ENCODE results near the gene S1PR4. TPM values are rescaled to one million over a fixed set of nuclear protein-coding genes. Genes with fewer than 3 reads are reported as not detected.
A peak's percentile ranks its signal among the peaks of the same experiment; 100 is the strongest.
"Not testable (repeated sequence)": the region's sequence is repeated elsewhere in the genome, so short reads cannot be mapped to it uniquely, and the experiment has no call there.

Gene S1PR4
- total and polyA plus RNA-seq, 2 experiments from 2014 or later: not detected

GRCh38 chr19:3220576-3220975 is 42.0 kb downstream of the S1PR4 start:
- H3K36me3 ChIP-seq: no peaks in the 10 kb centered on the region
- H3K9me3 ChIP-seq (ENCODE audit: low read depth): no peaks in the 10 kb centered on the region
- H3K27ac ChIP-seq: no peak overlapping the region
- H3K4me1 ChIP-seq (ENCODE audit: low read depth): no peaks in the 10 kb centered on the region
- no peak overlapping the region for H3K4me3 ChIP-seq
- DNase-seq (ENCODE audit: low read depth in 1 of 2, low spot score in 1 of 2): no peak
- H3K27me3 ChIP-seq: peaks cover 15% of the 10 kb centered on the region
- TF ChIP-seq CTCF (IDR thresholded peaks at IDR 0.05; ENCODE audit: low read depth, low read length): no peak

- DNase-seq (ENCODE audit: low read depth in 1 of 2, low spot score in 1 of 2); H3K27ac ChIP-seq; H3K4me1 ChIP-seq (ENCODE audit: low read depth); H3K4me3 ChIP-seq; H3K36me3 ChIP-seq; H3K9me3 ChIP-seq (ENCODE audit: low read depth): not testable (repeated sequence)
- H3K27me3 ChIP-seq: peaks cover 25% of the 10 kb centered on the region
Observed at GRCh38 chr19:3221576-3221975, 43.0 kb downstream of the S1PR4 start.

GRCh38 chr19:3222709-3223108 is 44.1 kb downstream of the S1PR4 start:
- TF ChIP-seq CTCF (IDR thresholded peaks at IDR 0.05; ENCODE audit: low read depth, low read length): no peak
- no peak overlapping the region for H3K4me3 ChIP-seq
- no peak overlapping the region for H3K27ac ChIP-seq
- H3K36me3 ChIP-seq: no peaks in the 10 kb centered on the region
- peaks cover 37% of the 10 kb centered on the region for H3K27me3 ChIP-seq
- no peaks in the 10 kb centered on the region for H3K9me3 ChIP-seq (ENCODE audit: low read depth)
- DNase-seq (ENCODE audit: low read depth in 1 of 2, low spot score in 1 of 2): no peak
- H3K4me1 ChIP-seq (ENCODE audit: low read depth): no peaks in the 10 kb centered on the region

- peaks cover 55% of the 10 kb centered on the region for H3K27me3 ChIP-seq
- H3K4me1 ChIP-seq (ENCODE audit: low read depth): no peaks in the 10 kb centered on the region
- no peaks in the 10 kb centered on the region for H3K36me3 ChIP-seq
- H3K9me3 ChIP-seq (ENCODE audit: low read depth): no peaks in the 10 kb centered on the region
- DNase-seq (ENCODE audit: low read depth in 1 of 2, low spot score in 1 of 2): peak; percentile 43 to 81
- peak within 1 kb of the TSS; percentile 21 for H3K4me3 ChIP-seq
- H3K27ac ChIP-seq: no peak within 1 kb of the TSS
- no peak for TF ChIP-seq CTCF (IDR thresholded peaks at IDR 0.05; ENCODE audit: low read depth, low read length)
Observed at GRCh38 chr19:3224346-3225168, 46.0 kb downstream of the S1PR4 start, which contains the start of gene CELF5. Gene CELF5, plus strand, starts transcription at chr19:3224661. Its CDS starts 79 bp downstream, at chr19:3224740.

GRCh38 chr19:3225169-3225485 is 46.6 kb downstream of the S1PR4 start:
- Histone ChIP-seq H3K4me3 (no peak overlapping the region), H3K36me3 (no peaks in the 10 kb centered on the region), H3K9me3 (ENCODE audit: low read depth) (no peaks in the 10 kb centered on the region), H3K4me1 (ENCODE audit: low read depth) (no peaks in the 10 kb centered on the region), H3K27ac (no peak overlapping the region), H3K27me3 (peaks cover 59% of the 10 kb centered on the region)
- no peak for DNase-seq (ENCODE audit: low read depth in 1 of 2, low spot score in 1 of 2)
- TF ChIP-seq CTCF (IDR thresholded peaks at IDR 0.05; ENCODE audit: low read depth, low read length): no peak

- no peaks in the 10 kb centered on the region for H3K9me3 ChIP-seq (ENCODE audit: low read depth)
- no peak overlapping the region for H3K4me3 ChIP-seq
- H3K4me1 ChIP-seq (ENCODE audit: low read depth): no peaks in the 10 kb centered on the region
- H3K27ac ChIP-seq: no peak overlapping the region
- no peaks in the 10 kb centered on the region for H3K36me3 ChIP-seq
- no peak for DNase-seq (ENCODE audit: low read depth in 1 of 2, low spot score in 1 of 2)
- no peak for TF ChIP-seq CTCF (IDR thresholded peaks at IDR 0.05; ENCODE audit: low read depth, low read length)
- peaks cover 65% of the 10 kb centered on the region for H3K27me3 ChIP-seq
Observed at GRCh38 chr19:3225677-3226093, 47.1 kb downstream of the S1PR4 start.
